Activated naive CD4-positive, alpha-beta T cell treated with anti-CD3 and anti-CD28 coated beads, Interleukin-2, amount 50 U/mL, for 16 hours (primary cell): Measurements from ENCODE around the gene CGREF1.
"Not testable (repeated sequence)": the region's sequence is repeated elsewhere in the genome, so short reads cannot be mapped to it uniquely, and the experiment has no call there.

Source experiments
- DNase-seq: peaks from one replicate; pipeline ENCODE4 v3.0.0-alpha.2; 2020

Gene CGREF1

GRCh38 chr2:27086724-27087593 is 32.0 kb downstream of the CGREF1 start, which contains the start of gene KHK:
KHK (plus strand) TSS chr2:27086772; CDS start chr2:27087260, 488 bp downstream.
- peak; percentile 24 for DNase-seq

- DNase-seq, result peak; percentile 97
Observed at GRCh38 chr2:27086090-27086723, 32.7 kb downstream of the CGREF1 start.

- peak; percentile 42 for DNase-seq
Observed at GRCh38 chr2:27085673-27086089, 33.2 kb downstream of the CGREF1 start.

- no peak for DNase-seq
Observed at GRCh38 chr2:27085062-27085672, 33.8 kb downstream of the CGREF1 start.

- no peak for DNase-seq
Observed at GRCh38 chr2:27084297-27085061, 34.4 kb downstream of the CGREF1 start.

GRCh38 chr2:27083410-27084296 is 35.3 kb downstream of the CGREF1 start:
- no peak for DNase-seq

GRCh38 chr2:27082773-27083409 is 36.0 kb downstream of the CGREF1 start:
- DNase-seq, result no peak

- DNase-seq, result no peak
Observed at GRCh38 chr2:27081984-27082772, 36.8 kb downstream of the CGREF1 start.

GRCh38 chr2:27080603-27080936 is 38.4 kb downstream of the CGREF1 start:
- no peak for DNase-seq

- no peak for DNase-seq
Observed at GRCh38 chr2:27080140-27080469, 38.8 kb downstream of the CGREF1 start.

GRCh38 chr2:27079233-27080139 is 39.4 kb downstream of the CGREF1 start:
- no peak for DNase-seq

GRCh38 chr2:27078267-27079194 is 40.4 kb downstream of the CGREF1 start, which contains the start of gene EMILIN1:
EMILIN1 (plus strand) TSS chr2:27078615; CDS start chr2:27079066, 451 bp downstream.
- DNase-seq, result no peak

- no peak for DNase-seq
Observed at GRCh38 chr2:27077231-27077630, 41.7 kb downstream of the CGREF1 start.

GRCh38 chr2:27076323-27076722 is 42.6 kb downstream of the CGREF1 start:
- no peak for DNase-seq

GRCh38 chr2:27075566-27075871 is 43.4 kb downstream of the CGREF1 start:
- DNase-seq, result not testable (repeated sequence)

- no peak for DNase-seq
Observed at GRCh38 chr2:27074738-27075565, 44.0 kb downstream of the CGREF1 start.

GRCh38 chr2:27073782-27074181 is 45.1 kb downstream of the CGREF1 start:
- no peak for DNase-seq

GRCh38 chr2:27072920-27073319 is 46.0 kb downstream of the CGREF1 start:
- DNase-seq, result no peak
